ENCODE measurements around the gene GMDS. TPM values are rescaled to one million over a fixed set of nuclear protein-coding genes. Genes with fewer than 3 reads are reported as not detected.
A peak's percentile ranks its signal among the peaks of the same experiment; 100 is the strongest.

Gene GMDS
- total RNA-seq, 1 donor from 2014 or later = 27.0 TPM

GRCh38 chr6:1607516-1608221 is 637.7 kb downstream of the GMDS start:
- TF ChIP-seq, protein P1, sequence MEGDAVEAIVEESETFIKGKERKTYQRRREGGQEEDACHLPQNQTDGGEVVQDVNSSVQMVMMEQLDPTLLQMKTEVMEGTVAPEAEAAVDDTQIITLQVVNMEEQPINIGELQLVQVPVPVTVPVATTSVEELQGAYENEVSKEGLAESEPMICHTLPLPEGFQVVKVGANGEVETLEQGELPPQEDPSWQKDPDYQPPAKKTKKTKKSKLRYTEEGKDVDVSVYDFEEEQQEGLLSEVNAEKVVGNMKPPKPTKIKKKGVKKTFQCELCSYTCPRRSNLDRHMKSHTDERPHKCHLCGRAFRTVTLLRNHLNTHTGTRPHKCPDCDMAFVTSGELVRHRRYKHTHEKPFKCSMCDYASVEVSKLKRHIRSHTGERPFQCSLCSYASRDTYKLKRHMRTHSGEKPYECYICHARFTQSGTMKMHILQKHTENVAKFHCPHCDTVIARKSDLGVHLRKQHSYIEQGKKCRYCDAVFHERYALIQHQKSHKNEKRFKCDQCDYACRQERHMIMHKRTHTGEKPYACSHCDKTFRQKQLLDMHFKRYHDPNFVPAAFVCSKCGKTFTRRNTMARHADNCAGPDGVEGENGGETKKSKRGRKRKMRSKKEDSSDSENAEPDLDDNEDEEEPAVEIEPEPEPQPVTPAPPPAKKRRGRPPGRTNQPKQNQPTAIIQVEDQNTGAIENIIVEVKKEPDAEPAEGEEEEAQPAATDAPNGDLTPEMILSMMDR (IDR thresholded peaks at IDR 0.05; ENCODE audit: insufficient read depth, low read length, poor library complexity, severe bottlenecking) = no peak
- no peak for DNase-seq (ENCODE audit: low read depth)
- no peaks in the 10 kb centered on the region for H3K36me3 ChIP-seq (ENCODE audit: control insufficient read depth, insufficient read depth, low read length)
- peaks cover 25% of the 10 kb centered on the region for H3K27me3 ChIP-seq (ENCODE audit: control insufficient read depth, insufficient read depth, low read length)
- H3K4me3 ChIP-seq (ENCODE audit: low read depth, low read length) = peak overlapping the region; percentile 12

DNA sequence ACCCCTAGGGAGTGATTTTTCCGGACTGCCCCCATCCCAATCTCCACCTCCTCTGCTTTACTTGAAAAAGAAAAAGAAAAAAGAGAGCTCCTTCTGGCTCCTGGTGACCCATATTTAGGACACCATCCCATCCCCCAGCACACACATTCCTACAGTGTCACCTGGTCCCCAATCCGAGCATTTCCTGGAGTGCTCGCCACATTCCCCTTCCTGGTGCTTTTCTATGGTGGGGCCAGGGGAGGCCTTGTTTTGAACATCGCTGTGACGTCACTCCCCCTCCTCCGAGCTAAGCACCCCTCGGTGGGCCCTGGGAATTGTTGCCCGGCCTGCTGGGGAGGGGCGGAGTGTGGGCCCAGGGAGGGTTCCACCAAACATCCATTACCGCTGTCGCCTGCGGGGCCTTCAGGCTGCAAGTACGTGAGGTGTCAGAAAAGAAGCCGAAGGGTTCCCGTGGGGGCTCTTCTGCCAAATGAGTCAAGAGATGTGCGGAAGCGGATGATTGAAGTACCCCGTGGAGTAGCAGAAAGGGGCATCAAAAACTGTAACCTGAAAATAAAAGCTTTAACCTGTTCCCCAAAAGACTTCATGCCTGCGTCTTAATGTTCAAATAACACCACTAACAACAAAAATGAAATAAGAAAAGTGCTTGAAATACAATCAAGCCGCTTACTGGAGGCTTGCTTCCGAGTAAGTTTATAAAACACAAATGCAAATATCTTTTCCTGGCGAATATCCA is 638.5 kb downstream of the GMDS start:
- Histone ChIP-seq H3K36me3 (ENCODE audit: control insufficient read depth, insufficient read depth, low read length) (no peaks in the 10 kb centered on the region), H3K4me3 (ENCODE audit: low read depth, low read length) (peak overlapping the region; percentile 12), H3K27me3 (ENCODE audit: control insufficient read depth, insufficient read depth, low read length) (peaks cover 29% of the 10 kb centered on the region)
- TF ChIP-seq, protein P1 (IDR thresholded peaks at IDR 0.05; ENCODE audit: insufficient read depth, low read length, poor library complexity, severe bottlenecking) = no peak
- no peak for DNase-seq (ENCODE audit: low read depth)

- no peak for DNase-seq (ENCODE audit: low read depth)
- Histone ChIP-seq H3K27me3 (ENCODE audit: control insufficient read depth, insufficient read depth, low read length) (peaks cover 36% of the 10 kb centered on the region), H3K36me3 (ENCODE audit: control insufficient read depth, insufficient read depth, low read length) (no peaks in the 10 kb centered on the region), H3K4me3 (ENCODE audit: low read depth, low read length) (peak overlapping the region; percentile 38)
- TF ChIP-seq, protein P1 (IDR thresholded peaks at IDR 0.05; ENCODE audit: insufficient read depth, low read length, poor library complexity, severe bottlenecking) = no peak
Observed at GRCh38 chr6:1605893-1606779, 639.3 kb downstream of the GMDS start.

- Histone ChIP-seq H3K27me3 (ENCODE audit: control insufficient read depth, insufficient read depth, low read length) (peaks cover 36% of the 10 kb centered on the region), H3K36me3 (ENCODE audit: control insufficient read depth, insufficient read depth, low read length) (no peaks in the 10 kb centered on the region), H3K4me3 (ENCODE audit: low read depth, low read length) (peak overlapping the region; percentile 38)
- no peak for DNase-seq (ENCODE audit: low read depth)
- TF ChIP-seq, protein P1 (IDR thresholded peaks at IDR 0.05; ENCODE audit: insufficient read depth, low read length, poor library complexity, severe bottlenecking) = no peak
Observed at GRCh38 chr6:1605004-1605892, 640.2 kb downstream of the GMDS start.

Measured in kidney epithelial cell (primary cell).